Cardiac fibroblast (primary cell): ENCODE results near the gene HEXIM2.
"Not testable (repeated sequence)": the region's sequence is repeated elsewhere in the genome, so short reads cannot be mapped to it uniquely, and the experiment has no call there.

ENCODE experiments used
- DNase-seq, 2 donors: peaks; one replicate each; pipeline versions ENCODE4 v3.0.0 to v3.0.0-alpha.2; 2010; ENCODE audit warnings: low read depth in 2 of 2
- H3K4me3 ChIP-seq, 2 donors: replicated peaks in 1 of 2; 1 replicate in 1 of 2; 2 replicates in 1 of 2; pipeline ENCODE4 v1.5.1; 2011; ENCODE audit warnings: low read depth in 2 of 2, low read length in 2 of 2, mild to moderate bottlenecking in 2 of 2, moderate library complexity in 1 of 2
- TF ChIP-seq, protein P1 (sequence below): IDR thresholded peaks from one replicate; pipeline ENCODE4 v1.5.1; 2011; ENCODE audit warnings: low read depth, mild to moderate bottlenecking, low read length, inconsistent platforms

The HEXIM2 gene

DNA sequence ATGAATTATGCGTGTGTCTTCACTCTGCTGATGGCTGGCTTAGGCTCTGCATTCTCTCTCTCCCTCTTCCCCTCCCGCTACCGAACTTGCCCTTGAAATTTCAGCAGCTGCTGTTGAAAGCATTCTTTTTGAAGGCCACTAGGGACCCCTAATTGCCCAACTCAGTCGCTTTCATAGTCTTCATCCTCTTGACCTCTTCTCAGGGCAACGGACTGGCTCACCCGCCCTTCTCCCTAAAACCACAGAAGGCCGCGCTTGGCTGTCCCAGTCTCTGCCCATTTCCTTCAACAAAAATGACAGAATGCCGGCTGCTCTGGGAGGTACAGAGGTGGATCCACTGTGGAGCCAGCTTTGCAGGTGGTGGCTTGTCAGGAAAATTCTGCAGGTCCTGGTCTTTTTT lies 39.0 kb downstream of the HEXIM2 start:
- TF ChIP-seq, protein P1, sequence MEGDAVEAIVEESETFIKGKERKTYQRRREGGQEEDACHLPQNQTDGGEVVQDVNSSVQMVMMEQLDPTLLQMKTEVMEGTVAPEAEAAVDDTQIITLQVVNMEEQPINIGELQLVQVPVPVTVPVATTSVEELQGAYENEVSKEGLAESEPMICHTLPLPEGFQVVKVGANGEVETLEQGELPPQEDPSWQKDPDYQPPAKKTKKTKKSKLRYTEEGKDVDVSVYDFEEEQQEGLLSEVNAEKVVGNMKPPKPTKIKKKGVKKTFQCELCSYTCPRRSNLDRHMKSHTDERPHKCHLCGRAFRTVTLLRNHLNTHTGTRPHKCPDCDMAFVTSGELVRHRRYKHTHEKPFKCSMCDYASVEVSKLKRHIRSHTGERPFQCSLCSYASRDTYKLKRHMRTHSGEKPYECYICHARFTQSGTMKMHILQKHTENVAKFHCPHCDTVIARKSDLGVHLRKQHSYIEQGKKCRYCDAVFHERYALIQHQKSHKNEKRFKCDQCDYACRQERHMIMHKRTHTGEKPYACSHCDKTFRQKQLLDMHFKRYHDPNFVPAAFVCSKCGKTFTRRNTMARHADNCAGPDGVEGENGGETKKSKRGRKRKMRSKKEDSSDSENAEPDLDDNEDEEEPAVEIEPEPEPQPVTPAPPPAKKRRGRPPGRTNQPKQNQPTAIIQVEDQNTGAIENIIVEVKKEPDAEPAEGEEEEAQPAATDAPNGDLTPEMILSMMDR: no peak
- no peak overlapping the region for H3K4me3 ChIP-seq
- DNase-seq: peak; percentile 67 to 69

DNA sequence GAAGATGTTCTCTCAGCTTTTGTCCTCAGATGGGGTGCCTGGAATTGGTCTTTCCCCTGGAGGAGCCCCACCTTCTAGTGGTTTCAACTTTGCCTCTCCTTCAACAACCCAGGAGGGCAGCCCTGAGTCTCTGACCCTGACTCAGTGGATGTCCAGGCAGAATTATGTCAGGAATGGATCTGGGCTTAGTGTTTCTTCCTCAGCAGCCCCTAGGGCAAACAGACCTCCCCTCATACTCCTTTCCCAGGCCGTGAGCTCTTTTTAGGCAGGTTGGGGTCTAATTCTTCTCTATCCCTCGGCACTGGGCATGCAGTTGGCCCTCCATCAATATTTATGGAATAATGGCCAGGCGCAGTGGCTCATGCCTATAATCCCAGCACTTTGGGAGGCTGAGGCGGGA lies 39.8 kb downstream of the HEXIM2 start:
- DNase-seq: no peak
- no peak overlapping the region for H3K4me3 ChIP-seq
- TF ChIP-seq, protein P1: no peak

DNA sequence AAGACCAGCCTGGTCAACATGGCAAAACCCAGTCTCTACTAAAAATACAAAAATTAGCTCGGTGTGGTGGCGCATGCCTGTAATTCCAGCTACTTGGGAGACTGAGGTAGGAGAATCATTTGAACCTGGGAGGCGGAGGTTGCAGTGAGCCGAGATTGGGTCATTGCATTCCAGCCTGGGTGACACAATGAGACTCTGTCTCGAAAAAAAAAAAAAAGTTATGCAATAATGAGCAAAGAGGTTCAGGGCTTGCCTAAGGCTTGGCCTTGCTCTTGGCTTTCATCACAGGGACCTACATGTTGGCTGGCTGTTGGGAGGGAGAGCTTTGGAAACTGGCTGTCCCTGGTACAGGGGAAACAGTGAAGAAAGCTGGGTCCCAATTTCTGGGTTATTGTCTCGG lies 40.2 kb downstream of the HEXIM2 start:
- not testable (repeated sequence) for H3K4me3 ChIP-seq
- DNase-seq: peak; percentile 73 to 90

DNA sequence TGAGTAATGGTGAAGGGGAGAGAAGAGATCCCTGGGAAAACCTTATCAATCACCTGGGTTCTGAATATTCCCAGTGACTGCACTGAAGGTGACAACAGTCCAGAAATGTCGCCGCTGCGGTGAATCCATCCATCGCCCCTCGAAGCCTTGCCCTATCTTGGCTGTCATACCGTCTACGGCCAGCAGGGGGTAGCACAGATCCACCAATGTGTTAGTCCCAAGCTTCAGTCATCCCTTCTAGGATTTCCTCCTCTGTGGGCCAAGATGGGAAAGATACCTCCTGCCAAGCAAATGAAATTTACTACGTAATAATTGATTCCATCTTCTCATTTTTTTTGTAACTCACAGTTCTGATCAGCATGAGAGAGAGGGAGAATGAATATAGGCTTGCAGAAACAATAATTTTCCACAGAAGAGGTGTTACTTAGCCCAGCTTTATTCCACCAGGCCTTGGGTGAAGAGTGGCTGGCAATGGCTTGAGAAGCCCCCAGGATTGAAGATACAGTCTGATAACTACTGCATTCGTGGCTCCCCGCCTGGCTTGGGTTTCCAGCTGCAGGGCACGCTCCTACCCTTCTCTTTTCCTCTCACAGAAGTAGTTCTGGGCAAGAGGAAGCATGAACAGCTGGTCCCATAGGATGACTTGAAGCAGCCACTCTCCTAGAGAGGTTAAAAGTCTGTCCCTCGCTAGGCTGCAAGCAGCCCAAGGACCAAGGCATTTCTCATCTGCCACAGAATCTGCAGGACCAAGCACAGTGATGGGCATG lies 57.4 kb downstream of the HEXIM2 start:
- no peak overlapping the region for H3K4me3 ChIP-seq

More for the DNA sequence above, 57.4 kb downstream of the HEXIM2 start:
- TF ChIP-seq, protein P1: peak; percentile 88
- peak; percentile 86 for DNase-seq
